WTC11 (cell line): ENCODE results near the gene BCL2A1.

Source experiments
- AFF4 ChIP-seq: sonication (generic); formaldehyde crosslinking; IDR thresholded peaks from 2 replicates; pipeline ENCODE4 v1.8.1; 2023; ENCODE audit warnings: mild to moderate bottlenecking, missing genetic modification reagents, borderline replicate concordance
- ATF3 ChIP-seq: sonication (generic); formaldehyde crosslinking; conservative IDR thresholded peaks from 2 replicates; pipeline ENCODE4 v1.8.1; 2022; ENCODE audit warnings: mild to moderate bottlenecking, missing genetic modification reagents
- CTCF ChIP-seq: fragments of 200-600 bp; IDR thresholded peaks from 2 replicates; pipeline ENCODE4 v1.8.0; 2022; ENCODE audit warnings: antibody characterized with exemption
- JUN ChIP-seq: sonication (generic); formaldehyde crosslinking; IDR thresholded peaks from 2 replicates; pipeline ENCODE4 v1.8.0; 2023; ENCODE audit warnings: mild to moderate bottlenecking, missing genetic modification reagents
- SP1 ChIP-seq: sonication (generic); formaldehyde crosslinking; conservative IDR thresholded peaks from 2 replicates; pipeline ENCODE4 v1.8.1; 2022; ENCODE audit warnings: missing genetic modification reagents
- TF ChIP-seq, protein P1 (sequence below): sonication (generic); formaldehyde crosslinking; IDR thresholded peaks from 2 replicates; pipeline ENCODE4 v1.8.0; 2022; ENCODE audit warnings: mild to moderate bottlenecking, missing genetic modification reagents

DNA sequence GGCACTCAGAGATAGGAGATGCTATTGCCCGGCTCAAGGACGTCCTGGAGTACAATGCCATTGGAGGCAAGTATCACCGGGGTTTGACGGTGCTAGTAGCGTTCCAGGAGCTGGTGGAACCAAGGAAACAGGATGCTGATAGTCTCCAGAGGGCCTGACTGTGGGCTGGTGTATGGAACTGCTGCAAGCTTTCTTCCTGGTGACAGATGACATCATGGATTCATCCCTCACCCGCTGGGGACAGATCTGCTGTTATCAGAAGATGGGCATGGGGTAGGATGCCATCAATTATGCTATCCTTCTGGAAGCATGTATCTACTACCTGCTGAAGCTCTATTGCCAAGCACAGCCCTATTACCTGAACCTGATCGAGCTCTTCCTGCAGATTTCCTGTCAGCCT, 26.4 kb downstream of the BCL2A1 start:
- TF ChIP-seq CTCF (no peak), SP1 (CRISPR knock-in tag) (no peak), JUN (CRISPR knock-in tag) (no peak), AFF4 (CRISPR knock-in tag) (no peak), ATF3 (no peak)
- TF ChIP-seq, protein P1, sequence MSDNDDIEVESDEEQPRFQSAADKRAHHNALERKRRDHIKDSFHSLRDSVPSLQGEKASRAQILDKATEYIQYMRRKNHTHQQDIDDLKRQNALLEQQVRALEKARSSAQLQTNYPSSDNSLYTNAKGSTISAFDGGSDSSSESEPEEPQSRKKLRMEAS (CRISPR knock-in tag) = no peak
